Vagina (tissue), 2 donors: Measurements from ENCODE around the gene ERCC8. TPM values are rescaled to one million over a fixed set of nuclear protein-coding genes. Genes with fewer than 3 reads are reported as not detected.

Experiments
- DNase-seq, 2 donors: peaks; one replicate each; pipeline ENCODE4 v3.0.0-alpha.2; 2017; ENCODE audit errors: extremely low spot score in 2 of 2
- H3K27ac ChIP-seq: fragments of 200-600 bp; sonication (generic); one replicate; pipeline ENCODE4 v1.5.1; 2019
- H3K27me3 ChIP-seq: fragments of 200-600 bp; sonication (generic); one replicate; pipeline ENCODE4 v1.5.1; 2019
- H3K36me3 ChIP-seq, 2 donors: fragments of 200-600 bp; sonication (generic); one replicate each; pipeline ENCODE4 v1.5.1; 2017 to 2019
- H3K4me1 ChIP-seq: fragments of 200-600 bp; sonication (generic); one replicate; pipeline ENCODE4 v1.5.1; 2019
- H3K4me3 ChIP-seq, 2 donors: fragments of 200-600 bp; sonication (generic); 1 replicate in 1 of 2; 2 replicates in 1 of 2; pipeline ENCODE4 v1.5.1; 2016 to 2019
- H3K9me3 ChIP-seq: fragments of 200-600 bp; sonication (generic); one replicate; pipeline ENCODE4 v1.5.1; 2019
- CTCF ChIP-seq, 3 experiments: fragments of 450-650 bp in 2 of 3; fragments of 200-600 bp in 1 of 3; sonication (generic) in 1 of 3; IDR thresholded peaks; one replicate each; pipeline ENCODE4 v1.5.1; 2017 to 2019; ENCODE audit warnings: antibody characterized with exemption in 3 of 3, mild to moderate bottlenecking in 2 of 3, moderate library complexity in 2 of 3
- POLR2A ChIP-seq, 2 donors: fragments of 450-650 bp; IDR thresholded peaks; one replicate each; pipeline ENCODE4 v1.6.1; 2017; ENCODE audit warnings: antibody characterized with exemption in 2 of 2, mild to moderate bottlenecking in 2 of 2, moderate library complexity in 2 of 2
- POLR2AphosphoS5 ChIP-seq, 2 donors: sonication (generic); formaldehyde crosslinking; IDR thresholded peaks; one replicate each; pipeline ENCODE4 v1.9.0; 2017; ENCODE audit warnings: antibody characterized with exemption in 2 of 2, mild to moderate bottlenecking in 2 of 2, low read depth in 1 of 2; ENCODE audit not compliant: insufficient read depth in 1 of 2
- intact Hi-C: fragments of 100-400 bp; cut with DNase I; formaldehyde crosslinking; loops from one replicate; pipeline ENCODE4 v1.15.1; 2023
- total RNA-seq: library from RNA; depleted of rRNA; stranded (reverse); fragments of >200 nt; gene quantifications from one replicate; pipeline ENCODE4 v1.2.3, GENCODE V29; 2016

ERCC8 gene
- total RNA-seq, 1 donor from 2014 or later = 5.9 TPM

- H3K27ac ChIP-seq = no peak overlapping the region
- no peak for TF ChIP-seq POLR2A (IDR thresholded peaks at IDR 0.05)
- no peak for TF ChIP-seq POLR2AphosphoS5 (IDR thresholded peaks at IDR 0.05; ENCODE audit: insufficient read depth in 1 of 2, low read depth in 1 of 2)
- no peak for TF ChIP-seq CTCF (IDR thresholded peaks at IDR 0.05)
- H3K27me3 ChIP-seq = no peaks in the 10 kb centered on the region
- H3K4me1 ChIP-seq = no peaks in the 10 kb centered on the region
- no peak overlapping the region for H3K4me3 ChIP-seq
- no peaks in the 10 kb centered on the region for H3K36me3 ChIP-seq
- no peaks in the 10 kb centered on the region for H3K9me3 ChIP-seq
- intact Hi-C loops = no loop called here
- DNase-seq = no peak
Observed at GRCh38 chr5:60955239-60955638, 10.4 kb upstream of the ERCC8 start.

GRCh38 chr5:60948738-60949137 lies 3.9 kb upstream of the ERCC8 start:
- H3K4me3 ChIP-seq = no peak overlapping the region
- no peak for DNase-seq
- H3K27me3 ChIP-seq = no peaks in the 10 kb centered on the region
- no peak overlapping the region for H3K27ac ChIP-seq
- TF ChIP-seq POLR2AphosphoS5 (IDR thresholded peaks at IDR 0.05; ENCODE audit: insufficient read depth in 1 of 2, low read depth in 1 of 2) = no peak
- TF ChIP-seq CTCF (IDR thresholded peaks at IDR 0.05) = no peak
- no peak for TF ChIP-seq POLR2A (IDR thresholded peaks at IDR 0.05)
- intact Hi-C loops = no loop called here
- H3K9me3 ChIP-seq = no peaks in the 10 kb centered on the region
- peaks cover 23% of the 10 kb centered on the region for H3K4me1 ChIP-seq
- H3K36me3 ChIP-seq = no peaks in the 10 kb centered on the region

- H3K4me1 ChIP-seq = peaks cover 29% of the 10 kb centered on the region
- peak in 1 of 2 donors; percentile 89 for DNase-seq
- peak overlapping the region; percentile 87 for H3K27ac ChIP-seq
- intact Hi-C loops = no loop called here
- peak overlapping the region; percentile 58 to 74 for H3K4me3 ChIP-seq
- H3K9me3 ChIP-seq = no peaks in the 10 kb centered on the region
- H3K36me3 ChIP-seq = no peaks in the 10 kb centered on the region
- no peak for TF ChIP-seq CTCF (IDR thresholded peaks at IDR 0.05)
- no peak for TF ChIP-seq POLR2A (IDR thresholded peaks at IDR 0.05)
- no peak for TF ChIP-seq POLR2AphosphoS5 (IDR thresholded peaks at IDR 0.05; ENCODE audit: insufficient read depth in 1 of 2, low read depth in 1 of 2)
- H3K27me3 ChIP-seq = no peaks in the 10 kb centered on the region
Observed at GRCh38 chr5:60945813-60946187, 930 bp upstream of the ERCC8 start.

- Histone ChIP-seq H3K4me3 (no peak overlapping the region), H3K27ac (no peak overlapping the region), H3K4me1 (peaks cover 29% of the 10 kb centered on the region), H3K36me3 (no peaks in the 10 kb centered on the region), H3K27me3 (no peaks in the 10 kb centered on the region), H3K9me3 (no peaks in the 10 kb centered on the region)
- intact Hi-C loops = no loop called here
- TF ChIP-seq CTCF (IDR thresholded peaks at IDR 0.05) (no peak), POLR2A (IDR thresholded peaks at IDR 0.05) (no peak), POLR2AphosphoS5 (IDR thresholded peaks at IDR 0.05; ENCODE audit: insufficient read depth in 1 of 2, low read depth in 1 of 2) (no peak)
- no peak for DNase-seq
Observed at GRCh38 chr5:60943624-60944023, 1.2 kb downstream of the ERCC8 start.

- no peak overlapping the region for H3K27ac ChIP-seq
- no peaks in the 10 kb centered on the region for H3K9me3 ChIP-seq
- intact Hi-C loops = no loop called here
- H3K4me1 ChIP-seq = no peaks in the 10 kb centered on the region
- H3K27me3 ChIP-seq = no peaks in the 10 kb centered on the region
- H3K36me3 ChIP-seq = peaks cover 0 to 19% of the 10 kb centered on the region in 2 donors
- DNase-seq = no peak
- H3K4me3 ChIP-seq = no peak overlapping the region
- no peak for TF ChIP-seq POLR2AphosphoS5 (IDR thresholded peaks at IDR 0.05; ENCODE audit: insufficient read depth in 1 of 2, low read depth in 1 of 2)
- no peak for TF ChIP-seq CTCF (IDR thresholded peaks at IDR 0.05)
- TF ChIP-seq POLR2A (IDR thresholded peaks at IDR 0.05) = no peak
Observed at GRCh38 chr5:60929024-60929423, 15.8 kb downstream of the ERCC8 start.
